Vagina (tissue), 2 donors: Measurements from ENCODE around the gene KCNA2.

Experiments used
- POLR2A ChIP-seq, 2 donors: fragments of 450-650 bp; IDR thresholded peaks; one replicate each; pipeline ENCODE4 v1.6.1; 2017; ENCODE audit warnings: antibody characterized with exemption in 2 of 2, mild to moderate bottlenecking in 2 of 2, moderate library complexity in 2 of 2
- POLR2AphosphoS5 ChIP-seq, 2 donors: sonication (generic); formaldehyde crosslinking; IDR thresholded peaks; one replicate each; pipeline ENCODE4 v1.9.0; 2017; ENCODE audit warnings: antibody characterized with exemption in 2 of 2, mild to moderate bottlenecking in 2 of 2, low read depth in 1 of 2; ENCODE audit not compliant: insufficient read depth in 1 of 2
- TF ChIP-seq, protein P1 (sequence below), 3 experiments: fragments of 450-650 bp in 2 of 3; fragments of 200-600 bp in 1 of 3; sonication (generic) in 1 of 3; IDR thresholded peaks; one replicate each; pipeline ENCODE4 v1.5.1; 2017 to 2019; ENCODE audit warnings: antibody characterized with exemption in 3 of 3, mild to moderate bottlenecking in 2 of 3, moderate library complexity in 2 of 3

DNA sequence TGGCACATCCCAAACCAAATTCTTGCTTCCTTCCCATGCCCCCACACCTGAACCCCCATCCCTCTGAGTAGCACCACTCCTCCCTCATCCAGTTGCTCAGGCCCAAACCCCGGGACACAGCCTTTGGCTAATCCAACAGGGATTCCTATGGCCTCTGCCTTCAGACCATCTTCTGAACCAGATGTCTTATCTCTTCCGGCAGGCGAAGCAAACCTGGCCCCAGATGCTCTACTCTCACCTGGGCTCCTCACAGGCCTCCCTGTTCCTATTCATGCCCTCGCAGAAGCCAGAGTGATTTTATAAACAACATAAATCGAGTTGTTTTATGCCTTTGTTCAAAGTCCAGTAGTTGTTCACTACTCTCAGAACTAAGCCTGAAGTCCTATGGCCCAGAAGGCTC lies 12.5 kb upstream of the KCNA2 start:
- no peak for TF ChIP-seq POLR2A (IDR thresholded peaks at IDR 0.05)
- TF ChIP-seq, protein P1, sequence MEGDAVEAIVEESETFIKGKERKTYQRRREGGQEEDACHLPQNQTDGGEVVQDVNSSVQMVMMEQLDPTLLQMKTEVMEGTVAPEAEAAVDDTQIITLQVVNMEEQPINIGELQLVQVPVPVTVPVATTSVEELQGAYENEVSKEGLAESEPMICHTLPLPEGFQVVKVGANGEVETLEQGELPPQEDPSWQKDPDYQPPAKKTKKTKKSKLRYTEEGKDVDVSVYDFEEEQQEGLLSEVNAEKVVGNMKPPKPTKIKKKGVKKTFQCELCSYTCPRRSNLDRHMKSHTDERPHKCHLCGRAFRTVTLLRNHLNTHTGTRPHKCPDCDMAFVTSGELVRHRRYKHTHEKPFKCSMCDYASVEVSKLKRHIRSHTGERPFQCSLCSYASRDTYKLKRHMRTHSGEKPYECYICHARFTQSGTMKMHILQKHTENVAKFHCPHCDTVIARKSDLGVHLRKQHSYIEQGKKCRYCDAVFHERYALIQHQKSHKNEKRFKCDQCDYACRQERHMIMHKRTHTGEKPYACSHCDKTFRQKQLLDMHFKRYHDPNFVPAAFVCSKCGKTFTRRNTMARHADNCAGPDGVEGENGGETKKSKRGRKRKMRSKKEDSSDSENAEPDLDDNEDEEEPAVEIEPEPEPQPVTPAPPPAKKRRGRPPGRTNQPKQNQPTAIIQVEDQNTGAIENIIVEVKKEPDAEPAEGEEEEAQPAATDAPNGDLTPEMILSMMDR (IDR thresholded peaks at IDR 0.05): no peak
- TF ChIP-seq POLR2AphosphoS5 (IDR thresholded peaks at IDR 0.05; ENCODE audit: insufficient read depth in 1 of 2, low read depth in 1 of 2): no peak
